ENCODE data around the gene ATP2B2. TPM values are rescaled to one million over a fixed set of nuclear protein-coding genes. Genes with fewer than 3 reads are reported as not detected.

Gene ATP2B2
- total and polyA plus RNA-seq, 2 donors from 2014 or later: 0.19 to 0.22 TPM

DNA sequence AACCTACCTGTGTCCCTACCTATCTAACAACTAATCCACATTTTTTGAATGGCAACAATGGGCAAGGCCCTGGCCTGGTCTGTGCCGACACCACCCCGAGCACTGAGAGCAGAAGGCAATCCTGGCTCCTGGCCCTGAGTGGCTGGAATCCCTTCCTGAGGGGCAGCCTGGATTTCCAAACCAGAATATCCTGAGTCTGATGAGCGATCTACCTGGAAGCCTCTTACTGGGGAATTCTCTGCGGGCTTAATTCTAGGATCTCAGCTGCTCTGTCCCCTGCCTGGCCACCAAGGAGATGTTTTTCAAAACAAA is 22.1 kb downstream of the ATP2B2 start:
- Histone ChIP-seq H3K36me3 (ENCODE audit: control insufficient read depth in 2 of 3, insufficient read depth in 3 of 3, low read length in 3 of 3) (no peaks in the 10 kb centered on the region), H3K9me3 (ENCODE audit: control insufficient read depth in 2 of 3, insufficient read depth in 1 of 3, low read length in 3 of 3) (no peaks in the 10 kb centered on the region), H3K4me1 (ENCODE audit: control insufficient read depth in 2 of 3, insufficient read depth in 2 of 3, low read depth in 1 of 3, low read length in 3 of 3) (no peaks in the 10 kb centered on the region), H3K9ac (ENCODE audit: low read length in 3 of 3) (no peak overlapping the region), H3K27ac (ENCODE audit: low read depth in 2 of 2, low read length in 2 of 2) (no peak overlapping the region), H3K27me3 (ENCODE audit: control insufficient read depth, insufficient read depth, low read length) (no peaks in the 10 kb centered on the region), H3K4me3 (ENCODE audit: low read length in 3 of 3) (no peak overlapping the region)
- no peak for TF ChIP-seq CTCF (IDR thresholded peaks at IDR 0.05; ENCODE audit: borderline replicate concordance, extremely low read depth, insufficient read depth)
- FAIRE-seq (no peak), DNase-seq (peak in 1 of 5 donors; percentile 39)
- intact Hi-C loops (cut with DNase I): no loop called here

- FAIRE-seq: no peak
- H3K9ac ChIP-seq (ENCODE audit: low read length in 3 of 3): no peak overlapping the region
- H3K36me3 ChIP-seq (ENCODE audit: control insufficient read depth in 2 of 3, insufficient read depth in 3 of 3, low read length in 3 of 3): no peaks in the 10 kb centered on the region
- TF ChIP-seq CTCF (IDR thresholded peaks at IDR 0.05; ENCODE audit: borderline replicate concordance, extremely low read depth, insufficient read depth): no peak
- H3K27ac ChIP-seq (ENCODE audit: low read depth in 2 of 2, low read length in 2 of 2): no peak overlapping the region
- no peaks in the 10 kb centered on the region for H3K27me3 ChIP-seq (ENCODE audit: control insufficient read depth, insufficient read depth, low read length)
- H3K9me3 ChIP-seq (ENCODE audit: control insufficient read depth in 2 of 3, insufficient read depth in 1 of 3, low read length in 3 of 3): no peaks in the 10 kb centered on the region
- peak in 1 of 5 donors; percentile 49 for DNase-seq
- H3K4me1 ChIP-seq (ENCODE audit: control insufficient read depth in 2 of 3, insufficient read depth in 2 of 3, low read depth in 1 of 3, low read length in 3 of 3): no peaks in the 10 kb centered on the region
- H3K4me3 ChIP-seq (ENCODE audit: low read length in 3 of 3): no peak overlapping the region
- intact Hi-C loops (cut with DNase I): no loop called here
Measured at GRCh38 chr3:10482631-10483363, 22.6 kb downstream of the ATP2B2 start.

DNA sequence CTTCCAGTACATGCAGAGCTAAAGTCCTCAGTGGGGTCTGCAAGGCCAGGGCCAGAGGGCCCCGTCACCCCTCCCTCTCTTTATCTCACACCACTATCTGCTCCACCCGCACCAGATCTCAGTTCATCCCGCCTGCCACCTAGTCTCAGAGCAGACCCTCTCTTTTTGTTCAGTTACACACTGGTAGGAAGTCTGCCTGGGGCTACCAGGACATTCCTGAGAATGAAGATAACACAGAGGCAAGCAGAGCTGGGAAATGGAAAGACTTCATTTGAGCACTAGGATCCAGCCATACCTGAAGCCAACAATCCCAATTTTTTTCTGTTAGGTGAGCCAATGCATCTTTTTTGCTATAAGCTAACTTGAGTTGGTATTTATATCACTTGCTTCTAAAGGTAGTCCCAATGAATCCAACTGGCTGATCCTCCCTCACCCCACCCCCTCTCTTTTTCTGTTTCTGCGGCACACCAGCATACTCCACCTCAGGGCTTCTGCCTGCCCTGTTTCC is 24.5 kb downstream of the ATP2B2 start:
- Histone ChIP-seq H3K4me1 (ENCODE audit: control insufficient read depth in 2 of 3, insufficient read depth in 2 of 3, low read depth in 1 of 3, low read length in 3 of 3) (no peaks in the 10 kb centered on the region), H3K27ac (ENCODE audit: low read depth in 2 of 2, low read length in 2 of 2) (no peak overlapping the region), H3K27me3 (ENCODE audit: control insufficient read depth, insufficient read depth, low read length) (no peaks in the 10 kb centered on the region), H3K9me3 (ENCODE audit: control insufficient read depth in 2 of 3, insufficient read depth in 1 of 3, low read length in 3 of 3) (no peaks in the 10 kb centered on the region), H3K9ac (ENCODE audit: low read length in 3 of 3) (no peak overlapping the region), H3K36me3 (ENCODE audit: control insufficient read depth in 2 of 3, insufficient read depth in 3 of 3, low read length in 3 of 3) (no peaks in the 10 kb centered on the region), H3K4me3 (ENCODE audit: low read length in 3 of 3) (no peak overlapping the region)
- intact Hi-C loops (cut with DNase I): no loop called here
- no peak for TF ChIP-seq CTCF (IDR thresholded peaks at IDR 0.05; ENCODE audit: borderline replicate concordance, extremely low read depth, insufficient read depth)
- DNase-seq (peak in 1 of 5 donors; percentile 8), FAIRE-seq (no peak)

Data from kidney (tissue), 14 donors.